A549 (cell line): ENCODE data around the gene FAM234B. TPM values are rescaled to one million over a fixed set of nuclear protein-coding genes. Genes with fewer than 3 reads are reported as not detected.

Experiments
- ATAC-seq, 2 experiments: fragments of 200-7000 bp in 1 of 2; fragments of >200 bp in 1 of 2; cut with Nextera tagmentation in 1 of 2; cut with Tn5 transposase in 1 of 2; 3 replicates each; pipeline versions ENCODE4 v1.8.0 to v1.9.1; 2018 to 2020; ENCODE audit warnings: mild to moderate bottlenecking in 1 of 2, moderate library complexity in 1 of 2
- CTCF ChIA-PET: fragments of 300-600 bp; sonication (Branson Sonifier 250); formaldehyde crosslinking; extraction: SDS; loops from one replicate; lab custom pipeline; 2021; ENCODE audit warnings: antibody characterized with exemption, inconsistent platforms; lab: Yijun Ruan, JAX
- POLR2A ChIA-PET: fragments of 350-600 bp; formaldehyde crosslinking; extraction: SDS; loops from one replicate; lab custom pipeline; 2021; ENCODE audit warnings: antibody characterized with exemption, inconsistent platforms; lab: Yijun Ruan, JAX
- DNase-seq, 2 experiments: peaks; one replicate each; pipeline versions ENCODE4 v3.0.0 to v3.0.0-alpha.2; 2011 to 2016; ENCODE audit warnings: low read depth in 1 of 2, low spot score in 1 of 2
- FAIRE-seq: peaks from 2 replicates; lab custom pipeline; 2011; peaks lifted over from hg19 to GRCh38; lab: Jason Lieb, UNC
- H3K27ac ChIP-seq, 2 experiments: fragments of >200 bp; sonication (Bioruptor Twin); formaldehyde crosslinking; 3 replicates each; pipeline ENCODE4 v1.5.1; 2016 to 2017
- H3K4me1 ChIP-seq: fragments of >200 bp; sonication (Bioruptor Twin); formaldehyde crosslinking; 3 replicates; pipeline ENCODE4 v1.6.1; 2016
- H3K4me2 ChIP-seq: fragments of >200 bp; sonication (Bioruptor Twin); formaldehyde crosslinking; 3 replicates; pipeline ENCODE4 v1.6.1; 2016
- H3K4me3 ChIP-seq: fragments of >200 bp; sonication (Bioruptor Twin); formaldehyde crosslinking; 3 replicates; pipeline ENCODE4 v1.5.1; 2016
- H3K9me3 ChIP-seq: fragments of >200 bp; sonication (Bioruptor Twin); formaldehyde crosslinking; 3 replicates; pipeline ENCODE4 v1.6.1; 2016
- BCL3 ChIP-seq: fragments of >200 bp; sonication (Bioruptor Twin); formaldehyde crosslinking; IDR thresholded peaks from 3 replicates; pipeline ENCODE4 v1.6.1; 2016
- CBX2 ChIP-seq: fragments of 200-600 bp; sonication (generic); IDR thresholded peaks from 2 replicates; pipeline ENCODE4 v1.6.1; 2016; ENCODE audit warnings: low read depth, mild to moderate bottlenecking, borderline replicate concordance
- CEBPB ChIP-seq, 2 experiments: fragments of >200 bp in 1 of 2; sonication (Bioruptor Twin) in 1 of 2; formaldehyde crosslinking in 1 of 2; IDR thresholded peaks; 2 replicates each; pipeline ENCODE4 v1.6.1; 2012 to 2016
- EHMT2 ChIP-seq: fragments of 200-600 bp; sonication (generic); IDR thresholded peaks from 2 replicates; pipeline ENCODE4 v1.6.1; 2016; ENCODE audit warnings: antibody characterized with exemption, low read depth, mild to moderate bottlenecking, moderate library complexity
- FOSB ChIP-seq: fragments of 250-450 bp; sonication (Bioruptor Pico); IDR thresholded peaks from 2 replicates; pipeline ENCODE4 v1.5.0; 2020; ENCODE audit warnings: mild to moderate bottlenecking, moderate library complexity
- FOSL2 ChIP-seq, 2 experiments: fragments of 450-650 bp in 1 of 2; fragments of >200 bp in 1 of 2; sonication (Bioruptor Twin) in 1 of 2; formaldehyde crosslinking; IDR thresholded peaks; 2 replicates each; pipeline versions ENCODE4 v1.5.0 to v1.6.1; 2016 to 2020; ENCODE audit warnings: mild to moderate bottlenecking in 1 of 2, moderate library complexity in 1 of 2
- HDAC2 ChIP-seq: fragments of 200-600 bp; sonication (generic); IDR thresholded peaks from 2 replicates; pipeline ENCODE4 v1.6.1; 2016
- HOXA7 ChIP-seq: fragments of 250-450 bp; sonication (Bioruptor Pico); IDR thresholded peaks from 2 replicates; pipeline ENCODE4 v1.5.0; 2020; ENCODE audit warnings: mild to moderate bottlenecking, moderate library complexity
- HOXB13 ChIP-seq: fragments of 250-450 bp; sonication (Bioruptor Pico); IDR thresholded peaks from 2 replicates; pipeline ENCODE4 v1.5.0; 2020; ENCODE audit warnings: low read depth, mild to moderate bottlenecking, moderate library complexity
- HOXB5 ChIP-seq: fragments of 250-450 bp; sonication (Bioruptor Pico); IDR thresholded peaks from 2 replicates; pipeline ENCODE4 v1.5.0; 2020; ENCODE audit warnings: mild to moderate bottlenecking, moderate library complexity
- KDM1A ChIP-seq: fragments of 200-600 bp; sonication (generic); IDR thresholded peaks from 2 replicates; pipeline ENCODE4 v1.6.1; 2016; ENCODE audit warnings: low read depth, mild to moderate bottlenecking
- MAFK ChIP-seq: fragments of 450-650 bp; IDR thresholded peaks from 2 replicates; pipeline ENCODE4 v1.6.1; 2014; ENCODE audit not compliant: partially characterized antibody
- NFE2L2 ChIP-seq: fragments of 150-350 bp; conservative IDR thresholded peaks from 2 replicates; pipeline ENCODE4 v1.6.1; 2014; ENCODE audit warnings: low read length
- NPAS2 ChIP-seq: fragments of 250-450 bp; sonication (Bioruptor Pico); IDR thresholded peaks from 2 replicates; pipeline ENCODE4 v1.8.0; 2022; ENCODE audit warnings: mild to moderate bottlenecking, moderate library complexity, borderline replicate concordance
- NR3C1 ChIP-seq: fragments of >200 bp; sonication (Bioruptor Twin); formaldehyde crosslinking; IDR thresholded peaks from 3 replicates; pipeline ENCODE4 v1.6.1; 2017
- POLR2AphosphoS2 ChIP-seq: conservative IDR thresholded peaks from 2 replicates; pipeline ENCODE4 v1.6.1; 2012; ENCODE audit warnings: low read length, improper control_type of control experiment, inconsistent platforms
- RAD21 ChIP-seq, 2 experiments: fragments of >200 bp in 1 of 2; sonication (Bioruptor Twin) in 1 of 2; formaldehyde crosslinking in 1 of 2; IDR thresholded peaks in 1 of 2; conservative IDR thresholded peaks in 1 of 2; 2 replicates in 1 of 2; 3 replicates in 1 of 2; pipeline ENCODE4 v1.6.1; 2012 to 2018; ENCODE audit warnings: inconsistent platforms in 1 of 2
- RCOR1 ChIP-seq: fragments of 150-350 bp; IDR thresholded peaks from 2 replicates; pipeline ENCODE4 v1.6.1; 2014; ENCODE audit warnings: antibody characterized with exemption, low read length, low read depth
- RNF2 ChIP-seq: fragments of 200-600 bp; sonication (generic); IDR thresholded peaks from 2 replicates; pipeline ENCODE4 v1.6.1; 2016; ENCODE audit warnings: low read depth, mild to moderate bottlenecking, antibody characterized with exemption, moderate library complexity, borderline replicate concordance
- TP53 ChIP-seq: fragments of 250-450 bp; sonication (Bioruptor Pico); IDR thresholded peaks from 2 replicates; pipeline ENCODE4 v1.5.0; 2021; ENCODE audit warnings: mild to moderate bottlenecking, moderate library complexity
- USF2 ChIP-seq: fragments of 450-650 bp; IDR thresholded peaks from 2 replicates; pipeline ENCODE4 v1.6.1; 2014; ENCODE audit warnings: antibody characterized with exemption
- ZNF302 ChIP-seq: fragments of 250-450 bp; sonication (Bioruptor Pico); IDR thresholded peaks from 2 replicates; pipeline ENCODE4 v1.9.0; 2021; ENCODE audit warnings: inconsistent platforms, mild to moderate bottlenecking, moderate library complexity
- WGBS: methylation state at CpG from one replicate; pipeline ENCODE4 v1.1.6; 2017; ENCODE audit errors: missing lambda C conversion rate; 5-methylcytosine and 5-hydroxymethylcytosine counted together
- polyA plus RNA-seq, 4 experiments: library from polyadenylated mRNA; depleted of rRNA in 3 of 4; stranded (reverse); fragments of >200 nt; fragmentation: RNase III in 1 of 4; extraction: RNeasy Plus Mini Kit Qiagen cat#74134 plus additional on column Dnase treatment in 1 of 4; gene quantifications; 2 replicates in 3 of 4; 3 replicates in 1 of 4; pipeline ENCODE4 v1.2.3, GENCODE V29; 2011 to 2017
- TF ChIP-seq, protein P1 (sequence below): fragments of 250-450 bp; sonication (Bioruptor Pico); IDR thresholded peaks from 2 replicates; pipeline ENCODE4 v1.5.0; 2021; ENCODE audit warnings: mild to moderate bottlenecking, moderate library complexity, borderline replicate concordance
- TF ChIP-seq, protein P2 (sequence below): fragments of >200 bp; sonication (Bioruptor Twin); formaldehyde crosslinking; IDR thresholded peaks from 3 replicates; pipeline ENCODE4 v1.5.1; 2016
- TF ChIP-seq, protein P3 (sequence below): fragments of 200-600 bp; sonication (generic); IDR thresholded peaks from 2 replicates; pipeline ENCODE4 v1.6.1; 2016; ENCODE audit warnings: antibody characterized with exemption, mild to moderate bottlenecking, moderate library complexity

The FAM234B gene
- polyA plus RNA-seq, 2 of the 4 experiments (the other 2 are of a cell fraction) = 2.6 to 7.5 TPM

GRCh38 chr12:13045816-13046215, 1.6 kb downstream of the FAM234B start (continued):
- TF ChIP-seq, protein P1, sequence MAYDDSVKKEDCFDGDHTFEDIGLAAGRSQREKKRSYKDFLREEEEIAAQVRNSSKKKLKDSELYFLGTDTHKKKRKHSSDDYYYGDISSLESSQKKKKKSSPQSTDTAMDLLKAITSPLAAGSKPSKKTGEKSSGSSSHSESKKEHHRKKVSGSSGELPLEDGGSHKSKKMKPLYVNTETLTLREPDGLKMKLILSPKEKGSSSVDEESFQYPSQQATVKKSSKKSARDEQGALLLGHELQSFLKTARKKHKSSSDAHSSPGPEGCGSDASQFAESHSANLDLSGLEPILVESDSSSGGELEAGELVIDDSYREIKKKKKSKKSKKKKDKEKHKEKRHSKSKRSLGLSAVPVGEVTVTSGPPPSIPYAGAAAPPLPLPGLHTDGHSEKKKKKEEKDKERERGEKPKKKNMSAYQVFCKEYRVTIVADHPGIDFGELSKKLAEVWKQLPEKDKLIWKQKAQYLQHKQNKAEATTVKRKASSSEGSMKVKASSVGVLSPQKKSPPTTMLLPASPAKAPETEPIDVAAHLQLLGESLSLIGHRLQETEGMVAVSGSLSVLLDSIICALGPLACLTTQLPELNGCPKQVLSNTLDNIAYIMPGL = no peak
- TF ChIP-seq, protein P2, sequence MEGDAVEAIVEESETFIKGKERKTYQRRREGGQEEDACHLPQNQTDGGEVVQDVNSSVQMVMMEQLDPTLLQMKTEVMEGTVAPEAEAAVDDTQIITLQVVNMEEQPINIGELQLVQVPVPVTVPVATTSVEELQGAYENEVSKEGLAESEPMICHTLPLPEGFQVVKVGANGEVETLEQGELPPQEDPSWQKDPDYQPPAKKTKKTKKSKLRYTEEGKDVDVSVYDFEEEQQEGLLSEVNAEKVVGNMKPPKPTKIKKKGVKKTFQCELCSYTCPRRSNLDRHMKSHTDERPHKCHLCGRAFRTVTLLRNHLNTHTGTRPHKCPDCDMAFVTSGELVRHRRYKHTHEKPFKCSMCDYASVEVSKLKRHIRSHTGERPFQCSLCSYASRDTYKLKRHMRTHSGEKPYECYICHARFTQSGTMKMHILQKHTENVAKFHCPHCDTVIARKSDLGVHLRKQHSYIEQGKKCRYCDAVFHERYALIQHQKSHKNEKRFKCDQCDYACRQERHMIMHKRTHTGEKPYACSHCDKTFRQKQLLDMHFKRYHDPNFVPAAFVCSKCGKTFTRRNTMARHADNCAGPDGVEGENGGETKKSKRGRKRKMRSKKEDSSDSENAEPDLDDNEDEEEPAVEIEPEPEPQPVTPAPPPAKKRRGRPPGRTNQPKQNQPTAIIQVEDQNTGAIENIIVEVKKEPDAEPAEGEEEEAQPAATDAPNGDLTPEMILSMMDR = no peak
- TF ChIP-seq HDAC2 (no peak), HOXB13 (CRISPR knock-in tag) (no peak), HOXB5 (CRISPR knock-in tag) (no peak), FOSB (CRISPR knock-in tag) (no peak)

DNA sequence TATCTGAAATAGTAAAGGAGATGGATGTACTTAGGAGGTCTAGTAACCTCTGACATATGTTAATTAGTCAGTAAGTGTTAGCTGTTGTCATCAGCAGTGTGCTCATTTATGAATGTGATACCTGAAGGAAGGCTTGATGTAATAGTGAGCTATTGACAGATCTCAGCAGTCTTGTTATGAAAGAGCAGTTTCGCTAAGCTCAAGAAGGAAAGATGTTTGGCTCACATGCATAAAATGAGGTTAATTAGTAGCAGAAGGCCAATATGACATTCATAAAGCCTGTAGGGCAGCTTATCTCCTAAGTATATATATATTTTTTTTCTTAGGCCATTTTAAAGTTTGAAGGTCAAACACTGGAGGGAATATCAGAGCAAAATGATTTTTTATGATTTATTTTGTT, 2.8 kb downstream of the FAM234B start:
- CTCF ChIA-PET = interaction anchor here (1.1 to 1.5 kb wide), 3 partner anchors 16 to 165 kb away, joined by 3 to 9 read pairs (median 3); no protein-coding TSS in a partner anchor
- FAIRE-seq (no peak), ATAC-seq (no peak), DNase-seq (no peak)
- POLR2A ChIA-PET = no interaction called here
- H3K4me1 ChIP-seq = peaks cover 8% of the 10 kb centered on the region; the same call in 1 of the 3 replicates
- H3K4me2 ChIP-seq = no peak overlapping the region
- H3K9me3 ChIP-seq = no peaks in the 10 kb centered on the region
- 89% methylated on average over 1 of the region's 1 CpG for WGBS
- no peak overlapping the region for H3K27ac ChIP-seq
- no peak overlapping the region for H3K4me3 ChIP-seq
- no peak for TF ChIP-seq NR3C1
- no peak for TF ChIP-seq CEBPB (IDR thresholded peaks at IDR 0.05)
- no peak for TF ChIP-seq EHMT2
- no peak for TF ChIP-seq HOXA7
- no peak for TF ChIP-seq BCL3
- TF ChIP-seq NFE2L2 = no peak
- TF ChIP-seq, protein P3, sequence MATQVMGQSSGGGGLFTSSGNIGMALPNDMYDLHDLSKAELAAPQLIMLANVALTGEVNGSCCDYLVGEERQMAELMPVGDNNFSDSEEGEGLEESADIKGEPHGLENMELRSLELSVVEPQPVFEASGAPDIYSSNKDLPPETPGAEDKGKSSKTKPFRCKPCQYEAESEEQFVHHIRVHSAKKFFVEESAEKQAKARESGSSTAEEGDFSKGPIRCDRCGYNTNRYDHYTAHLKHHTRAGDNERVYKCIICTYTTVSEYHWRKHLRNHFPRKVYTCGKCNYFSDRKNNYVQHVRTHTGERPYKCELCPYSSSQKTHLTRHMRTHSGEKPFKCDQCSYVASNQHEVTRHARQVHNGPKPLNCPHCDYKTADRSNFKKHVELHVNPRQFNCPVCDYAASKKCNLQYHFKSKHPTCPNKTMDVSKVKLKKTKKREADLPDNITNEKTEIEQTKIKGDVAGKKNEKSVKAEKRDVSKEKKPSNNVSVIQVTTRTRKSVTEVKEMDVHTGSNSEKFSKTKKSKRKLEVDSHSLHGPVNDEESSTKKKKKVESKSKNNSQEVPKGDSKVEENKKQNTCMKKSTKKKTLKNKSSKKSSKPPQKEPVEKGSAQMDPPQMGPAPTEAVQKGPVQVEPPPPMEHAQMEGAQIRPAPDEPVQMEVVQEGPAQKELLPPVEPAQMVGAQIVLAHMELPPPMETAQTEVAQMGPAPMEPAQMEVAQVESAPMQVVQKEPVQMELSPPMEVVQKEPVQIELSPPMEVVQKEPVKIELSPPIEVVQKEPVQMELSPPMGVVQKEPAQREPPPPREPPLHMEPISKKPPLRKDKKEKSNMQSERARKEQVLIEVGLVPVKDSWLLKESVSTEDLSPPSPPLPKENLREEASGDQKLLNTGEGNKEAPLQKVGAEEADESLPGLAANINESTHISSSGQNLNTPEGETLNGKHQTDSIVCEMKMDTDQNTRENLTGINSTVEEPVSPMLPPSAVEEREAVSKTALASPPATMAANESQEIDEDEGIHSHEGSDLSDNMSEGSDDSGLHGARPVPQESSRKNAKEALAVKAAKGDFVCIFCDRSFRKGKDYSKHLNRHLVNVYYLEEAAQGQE = no peak
- no peak for TF ChIP-seq RAD21 (conservative IDR thresholded peaks at IDR 0.05 in 1 of 2, IDR thresholded peaks at IDR 0.05 in 1 of 2)
- TF ChIP-seq CBX2 = no peak
- no peak for TF ChIP-seq RNF2
- no peak for TF ChIP-seq USF2
- TF ChIP-seq NPAS2 (CRISPR knock-in tag) = no peak
- no peak for TF ChIP-seq ZNF302
- TF ChIP-seq MAFK = no peak
- no peak for TF ChIP-seq POLR2AphosphoS2
- no peak for TF ChIP-seq KDM1A
- TF ChIP-seq RCOR1 = no peak
- TF ChIP-seq FOSL2 (IDR thresholded peaks at IDR 0.05) = no peak
- no peak for TF ChIP-seq FOSL2 (CRISPR knock-in tag; IDR thresholded peaks at IDR 0.05)
- TF ChIP-seq TP53 (CRISPR knock-in tag) = no peak
